Measurements from ENCODE around the gene LEMD2.

GRCh38 chr6:33755070-33755869, 33.7 kb downstream of the LEMD2 start:
- TF ChIP-seq POLR2AphosphoS5 (IDR thresholded peaks at IDR 0.05), result no peak
- TF ChIP-seq, protein P1, sequence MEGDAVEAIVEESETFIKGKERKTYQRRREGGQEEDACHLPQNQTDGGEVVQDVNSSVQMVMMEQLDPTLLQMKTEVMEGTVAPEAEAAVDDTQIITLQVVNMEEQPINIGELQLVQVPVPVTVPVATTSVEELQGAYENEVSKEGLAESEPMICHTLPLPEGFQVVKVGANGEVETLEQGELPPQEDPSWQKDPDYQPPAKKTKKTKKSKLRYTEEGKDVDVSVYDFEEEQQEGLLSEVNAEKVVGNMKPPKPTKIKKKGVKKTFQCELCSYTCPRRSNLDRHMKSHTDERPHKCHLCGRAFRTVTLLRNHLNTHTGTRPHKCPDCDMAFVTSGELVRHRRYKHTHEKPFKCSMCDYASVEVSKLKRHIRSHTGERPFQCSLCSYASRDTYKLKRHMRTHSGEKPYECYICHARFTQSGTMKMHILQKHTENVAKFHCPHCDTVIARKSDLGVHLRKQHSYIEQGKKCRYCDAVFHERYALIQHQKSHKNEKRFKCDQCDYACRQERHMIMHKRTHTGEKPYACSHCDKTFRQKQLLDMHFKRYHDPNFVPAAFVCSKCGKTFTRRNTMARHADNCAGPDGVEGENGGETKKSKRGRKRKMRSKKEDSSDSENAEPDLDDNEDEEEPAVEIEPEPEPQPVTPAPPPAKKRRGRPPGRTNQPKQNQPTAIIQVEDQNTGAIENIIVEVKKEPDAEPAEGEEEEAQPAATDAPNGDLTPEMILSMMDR (IDR thresholded peaks at IDR 0.05), result no peak
- no peak for TF ChIP-seq POLR2A (IDR thresholded peaks at IDR 0.05)
- no peak for TF ChIP-seq EP300 (IDR thresholded peaks at IDR 0.05; ENCODE audit: low read depth)
